ENCODE measurements around the gene NTMT1. TPM values are rescaled to one million over a fixed set of nuclear protein-coding genes. Genes with fewer than 3 reads are reported as not detected.

The NTMT1 gene
- total RNA-seq, 1 experiment from 2014 or later, result 22.4 TPM

DNA sequence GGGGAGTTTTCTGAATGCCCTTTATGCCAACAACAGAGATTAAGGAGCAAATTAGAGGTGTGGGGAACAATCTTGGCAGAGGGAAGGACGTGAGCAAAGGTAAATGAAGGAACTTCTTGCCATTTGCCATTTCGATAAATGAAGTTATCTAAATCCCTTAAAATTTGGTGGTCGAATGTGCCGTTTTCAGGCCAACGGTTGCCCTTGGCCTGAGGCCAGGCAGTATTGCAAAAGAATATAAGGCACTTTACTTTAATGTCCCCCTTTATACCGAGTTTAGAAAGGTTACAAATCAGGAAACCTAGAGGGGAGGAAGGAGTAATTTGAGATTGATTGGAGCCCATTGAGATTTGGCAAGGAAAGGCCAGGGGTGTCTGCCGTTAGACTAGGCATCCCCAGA, 31.3 kb upstream of the NTMT1 start:
- H3K79me2 ChIP-seq (ENCODE audit: low read length), result no peaks in the 10 kb centered on the region
- no peak overlapping the region for H3K27ac ChIP-seq (ENCODE audit: low read length)
- H3K4me1 ChIP-seq (ENCODE audit: low read length), result no peaks in the 10 kb centered on the region
- DNase-seq, result no peak
- no peak overlapping the region for H3K4me3 ChIP-seq (ENCODE audit: low read length)
- no peaks in the 10 kb centered on the region for H3K36me3 ChIP-seq (ENCODE audit: insufficient read depth, low read length)
- no peaks in the 10 kb centered on the region for H3K27me3 ChIP-seq (ENCODE audit: low read length)
- no peaks in the 10 kb centered on the region for H4K20me1 ChIP-seq (ENCODE audit: insufficient read depth, low read depth, low read length)
- no peak overlapping the region for H3K9ac ChIP-seq (ENCODE audit: low read length)
- H2AFZ ChIP-seq (ENCODE audit: low read length), result no peak overlapping the region
- H3K4me2 ChIP-seq (ENCODE audit: low read depth, low read length, poor library complexity, severe bottlenecking), result no peak overlapping the region
- H3K9me3 ChIP-seq (ENCODE audit: low read length), result no peaks in the 10 kb centered on the region
- H3K9me2 ChIP-seq (replicated peaks; ENCODE audit: insufficient read depth, low read length), result no peaks in the 10 kb centered on the region

GRCh38 chr9:129595311-129595741, 30.6 kb upstream of the NTMT1 start:
- no peaks in the 10 kb centered on the region for H3K9me2 ChIP-seq (replicated peaks; ENCODE audit: insufficient read depth, low read length)
- no peaks in the 10 kb centered on the region for H3K79me2 ChIP-seq (ENCODE audit: low read length)
- H3K4me3 ChIP-seq (ENCODE audit: low read length), result no peak overlapping the region
- no peaks in the 10 kb centered on the region for H3K27me3 ChIP-seq (ENCODE audit: low read length)
- H3K9me3 ChIP-seq (ENCODE audit: low read length), result no peaks in the 10 kb centered on the region
- H3K9ac ChIP-seq (ENCODE audit: low read length), result no peak overlapping the region
- DNase-seq, result no peak
- no peaks in the 10 kb centered on the region for H4K20me1 ChIP-seq (ENCODE audit: insufficient read depth, low read depth, low read length)
- no peak overlapping the region for H2AFZ ChIP-seq (ENCODE audit: low read length)
- H3K27ac ChIP-seq (ENCODE audit: low read length), result no peak overlapping the region
- no peaks in the 10 kb centered on the region for H3K4me1 ChIP-seq (ENCODE audit: low read length)
- H3K4me2 ChIP-seq (ENCODE audit: low read depth, low read length, poor library complexity, severe bottlenecking), result no peak overlapping the region
- H3K36me3 ChIP-seq (ENCODE audit: insufficient read depth, low read length), result no peaks in the 10 kb centered on the region

GRCh38 chr9:129595903-129596540, 29.9 kb upstream of the NTMT1 start:
- Histone ChIP-seq H3K9me2 (replicated peaks; ENCODE audit: insufficient read depth, low read length) (no peaks in the 10 kb centered on the region), H3K36me3 (ENCODE audit: insufficient read depth, low read length) (no peaks in the 10 kb centered on the region), H3K27me3 (ENCODE audit: low read length) (no peaks in the 10 kb centered on the region), H3K4me2 (ENCODE audit: low read depth, low read length, poor library complexity, severe bottlenecking) (no peak overlapping the region), H3K9me3 (ENCODE audit: low read length) (no peaks in the 10 kb centered on the region), H3K79me2 (ENCODE audit: low read length) (no peaks in the 10 kb centered on the region), H4K20me1 (ENCODE audit: insufficient read depth, low read depth, low read length) (no peaks in the 10 kb centered on the region), H3K4me1 (ENCODE audit: low read length) (no peaks in the 10 kb centered on the region), H2AFZ (ENCODE audit: low read length) (no peak overlapping the region), H3K27ac (ENCODE audit: low read length) (no peak overlapping the region), H3K4me3 (ENCODE audit: low read length) (no peak overlapping the region), H3K9ac (ENCODE audit: low read length) (no peak overlapping the region)
- DNase-seq, result no peak

DNA sequence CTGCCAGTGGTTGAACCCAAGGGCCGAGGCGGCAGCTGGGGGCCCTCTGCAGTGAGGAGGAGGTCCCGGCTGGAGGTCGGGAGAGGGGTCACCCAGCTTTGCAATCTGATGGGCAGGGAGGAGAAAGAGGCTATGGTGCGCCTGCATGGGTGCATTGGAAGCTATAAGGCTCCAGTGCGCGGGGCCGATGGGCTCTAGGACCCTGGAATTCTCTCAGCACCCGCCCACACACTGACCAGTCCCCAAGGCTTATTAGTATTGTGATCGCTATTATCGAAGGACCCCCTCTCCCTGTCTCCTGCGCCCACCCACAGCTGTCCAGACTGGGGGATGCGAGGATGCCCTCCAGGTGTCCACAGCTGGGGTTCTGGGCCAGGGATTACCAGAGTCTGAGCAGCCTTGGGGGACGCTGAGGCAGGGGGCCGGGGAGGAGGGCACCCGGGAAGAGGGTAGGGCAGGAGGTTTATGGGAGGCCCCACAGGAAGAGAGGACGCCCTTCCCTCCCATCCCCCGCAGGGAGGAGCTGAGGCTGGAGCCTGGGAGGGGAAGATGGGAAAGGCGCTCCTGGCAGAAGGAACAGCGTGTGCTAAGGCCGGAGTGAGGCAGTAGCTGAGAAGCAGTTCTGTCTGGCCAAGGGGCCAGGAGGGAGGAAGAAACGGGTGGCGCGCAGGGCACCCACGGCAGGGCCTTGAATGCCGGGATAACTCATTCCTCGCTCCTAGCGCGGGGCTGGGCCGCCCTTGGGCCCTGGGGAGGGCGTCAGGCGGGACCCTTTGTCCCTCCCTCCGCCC, 29.2 kb upstream of the NTMT1 start:
- no peak overlapping the region for H3K9ac ChIP-seq (ENCODE audit: low read length)
- no peak overlapping the region for H2AFZ ChIP-seq (ENCODE audit: low read length)

GRCh38 chr9:129597355-129598088, 28.4 kb upstream of the NTMT1 start:
- Histone ChIP-seq H3K27ac (ENCODE audit: low read length) (no peak overlapping the region), H2AFZ (ENCODE audit: low read length) (no peak overlapping the region), H3K9ac (ENCODE audit: low read length) (no peak overlapping the region)

More for the DNA sequence above, 29.2 kb upstream of the NTMT1 start:
- Histone ChIP-seq H3K36me3 (ENCODE audit: insufficient read depth, low read length) (no peaks in the 10 kb centered on the region), H3K9me2 (replicated peaks; ENCODE audit: insufficient read depth, low read length) (no peaks in the 10 kb centered on the region), H3K4me3 (ENCODE audit: low read length) (no peak overlapping the region), H3K79me2 (ENCODE audit: low read length) (no peaks in the 10 kb centered on the region), H3K27me3 (ENCODE audit: low read length) (no peaks in the 10 kb centered on the region), H3K4me1 (ENCODE audit: low read length) (no peaks in the 10 kb centered on the region), H3K4me2 (ENCODE audit: low read depth, low read length, poor library complexity, severe bottlenecking) (no peak overlapping the region), H3K27ac (ENCODE audit: low read length) (no peak overlapping the region), H3K9me3 (ENCODE audit: low read length) (no peaks in the 10 kb centered on the region), H4K20me1 (ENCODE audit: insufficient read depth, low read depth, low read length) (no peaks in the 10 kb centered on the region)
- no peak for DNase-seq

DNA sequence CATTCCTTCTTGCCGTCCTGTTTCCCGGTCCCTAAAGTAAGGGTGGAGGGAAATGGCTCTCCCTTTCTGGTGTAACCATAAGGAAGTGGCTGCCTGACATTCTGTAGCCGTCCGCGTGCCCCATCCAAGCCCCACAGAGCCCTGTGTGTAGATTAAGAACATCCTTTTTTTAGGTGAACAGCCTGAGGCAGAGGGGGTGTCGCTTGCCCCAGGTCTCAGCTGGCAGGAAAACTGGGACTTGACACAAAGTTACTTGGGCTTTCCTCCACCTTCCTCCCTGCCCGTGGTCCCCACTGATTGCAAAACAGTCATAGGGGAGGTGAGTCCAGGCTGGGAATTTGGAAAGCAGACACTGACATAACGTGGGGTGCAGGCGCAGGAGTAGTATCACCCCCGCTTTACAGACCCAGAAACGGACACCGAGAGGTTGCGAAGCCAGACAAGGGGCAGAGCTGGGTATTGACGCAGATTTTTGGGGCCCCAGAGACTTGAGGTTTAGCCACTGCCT, 27.8 kb upstream of the NTMT1 start:
- no peak overlapping the region for H3K4me3 ChIP-seq (ENCODE audit: low read length)
- H4K20me1 ChIP-seq (ENCODE audit: insufficient read depth, low read depth, low read length), result no peaks in the 10 kb centered on the region
- H3K9me3 ChIP-seq (ENCODE audit: low read length), result no peaks in the 10 kb centered on the region
- no peaks in the 10 kb centered on the region for H3K27me3 ChIP-seq (ENCODE audit: low read length)
- H3K27ac ChIP-seq (ENCODE audit: low read length), result no peak overlapping the region
- no peak for DNase-seq
- no peaks in the 10 kb centered on the region for H3K4me1 ChIP-seq (ENCODE audit: low read length)
- H3K4me2 ChIP-seq (ENCODE audit: low read depth, low read length, poor library complexity, severe bottlenecking), result no peak overlapping the region
- H3K9ac ChIP-seq (ENCODE audit: low read length), result no peak overlapping the region
- no peaks in the 10 kb centered on the region for H3K9me2 ChIP-seq (replicated peaks; ENCODE audit: insufficient read depth, low read length)
- H3K36me3 ChIP-seq (ENCODE audit: insufficient read depth, low read length), result no peaks in the 10 kb centered on the region
- H3K79me2 ChIP-seq (ENCODE audit: low read length), result no peaks in the 10 kb centered on the region
- H2AFZ ChIP-seq (ENCODE audit: low read length), result no peak overlapping the region

More at GRCh38 chr9:129597355-129598088, 28.4 kb upstream of the NTMT1 start:
- no peak overlapping the region for H3K4me3 ChIP-seq (ENCODE audit: low read length)
- no peaks in the 10 kb centered on the region for H3K36me3 ChIP-seq (ENCODE audit: insufficient read depth, low read length)
- H3K79me2 ChIP-seq (ENCODE audit: low read length), result no peaks in the 10 kb centered on the region
- H3K27me3 ChIP-seq (ENCODE audit: low read length), result no peaks in the 10 kb centered on the region
- H3K4me1 ChIP-seq (ENCODE audit: low read length), result no peaks in the 10 kb centered on the region
- H3K9me2 ChIP-seq (replicated peaks; ENCODE audit: insufficient read depth, low read length), result no peaks in the 10 kb centered on the region
- no peaks in the 10 kb centered on the region for H4K20me1 ChIP-seq (ENCODE audit: insufficient read depth, low read depth, low read length)
- H3K9me3 ChIP-seq (ENCODE audit: low read length), result no peaks in the 10 kb centered on the region
- no peak overlapping the region for H3K4me2 ChIP-seq (ENCODE audit: low read depth, low read length, poor library complexity, severe bottlenecking)
- no peak for DNase-seq

DNA sequence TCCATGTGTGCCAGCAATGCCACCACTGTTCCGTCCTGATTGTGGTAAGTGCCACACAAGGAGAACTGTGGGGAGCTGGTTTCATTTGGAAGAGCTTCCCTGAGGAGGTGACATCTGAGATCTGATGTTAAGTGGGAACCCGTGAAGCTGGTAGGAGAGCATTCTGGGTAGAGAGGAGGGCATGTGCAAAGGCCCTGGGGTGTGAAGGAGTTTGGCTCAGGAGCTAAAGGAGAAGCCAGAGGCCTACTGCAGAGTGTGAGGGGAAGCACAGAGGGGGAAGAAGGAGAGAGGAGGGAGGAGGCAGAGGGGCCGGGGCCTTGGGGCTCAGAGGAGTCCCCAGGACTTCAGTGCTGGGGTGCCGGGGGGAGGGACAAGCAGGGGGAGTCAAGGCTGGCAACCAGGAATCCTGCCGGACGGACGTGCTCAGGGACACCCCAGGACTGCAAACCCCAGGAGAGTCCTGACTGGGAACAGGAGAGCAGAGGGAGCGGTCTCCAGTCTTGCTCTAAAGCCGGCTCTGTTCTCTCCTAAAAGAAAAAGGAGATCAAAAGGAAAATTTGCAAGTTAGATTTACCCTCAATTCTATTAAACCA, 24.8 kb upstream of the NTMT1 start:
- Histone ChIP-seq H3K4me2 (ENCODE audit: low read depth, low read length, poor library complexity, severe bottlenecking) (no peak overlapping the region), H2AFZ (ENCODE audit: low read length) (no peak overlapping the region), H3K27me3 (ENCODE audit: low read length) (no peaks in the 10 kb centered on the region), H4K20me1 (ENCODE audit: insufficient read depth, low read depth, low read length) (no peaks in the 10 kb centered on the region), H3K4me3 (ENCODE audit: low read length) (no peak overlapping the region), H3K9me2 (replicated peaks; ENCODE audit: insufficient read depth, low read length) (no peaks in the 10 kb centered on the region), H3K9ac (ENCODE audit: low read length) (no peak overlapping the region), H3K27ac (ENCODE audit: low read length) (no peak overlapping the region), H3K4me1 (ENCODE audit: low read length) (no peaks in the 10 kb centered on the region), H3K9me3 (ENCODE audit: low read length) (no peaks in the 10 kb centered on the region), H3K79me2 (ENCODE audit: low read length) (no peaks in the 10 kb centered on the region), H3K36me3 (ENCODE audit: insufficient read depth, low read length) (no peaks in the 10 kb centered on the region)
- no peak for DNase-seq

Measured in Karpas-422 (cell line).